Right atrium auricular region (tissue), 2 donors: ENCODE measurements around the gene ZBTB21. TPM values are rescaled to one million over a fixed set of nuclear protein-coding genes. Genes with fewer than 3 reads are reported as not detected.
"Not testable (repeated sequence)": the region's sequence is repeated elsewhere in the genome, so short reads cannot be mapped to it uniquely, and the experiment has no call there.

ENCODE experiments used
- DNase-seq: peaks from one replicate; pipeline ENCODE4 v3.0.0-alpha.2; 2019; ENCODE audit warnings: low spot score
- H3K27ac ChIP-seq, 2 donors: fragments of 200-600 bp; sonication (generic); 1 replicate in 1 of 2; 2 replicates in 1 of 2; pipeline ENCODE4 v1.5.1; 2016 to 2019
- H3K27me3 ChIP-seq, 2 donors: fragments of 200-600 bp; sonication (generic); one replicate each; pipeline versions ENCODE4 v1.5.1 to v1.6.0; 2017 to 2019
- H3K36me3 ChIP-seq: fragments of 200-600 bp; sonication (generic); one replicate; pipeline ENCODE4 v1.5.1; 2016
- H3K4me1 ChIP-seq, 2 donors: fragments of 200-600 bp; sonication (generic); one replicate each; pipeline versions ENCODE4 v1.5.1 to v1.6.0; 2017 to 2019
- H3K4me3 ChIP-seq, 2 donors: fragments of 200-600 bp; sonication (generic); 1 replicate in 1 of 2; 2 replicates in 1 of 2; pipeline ENCODE4 v1.5.1; 2017 to 2019; ENCODE audit warnings: mild to moderate bottlenecking in 1 of 2, moderate library complexity in 1 of 2
- H3K9me3 ChIP-seq, 2 donors: fragments of 200-600 bp; sonication (generic); one replicate each; pipeline ENCODE4 v1.5.1; 2019
- total RNA-seq, 2 donors: library from RNA; depleted of rRNA; stranded (reverse); fragments of >200 nt; gene quantifications; one replicate each; pipeline ENCODE4 v1.1.0, GENCODE V29; 2016
- TF ChIP-seq, protein P1 (sequence below), 2 donors: fragments of 200-600 bp; sonication (generic); IDR thresholded peaks; one replicate each; pipeline ENCODE4 v1.5.1; 2019; ENCODE audit warnings: antibody characterized with exemption in 2 of 2

Gene ZBTB21
- total RNA-seq, 2 donors from 2014 or later = 5.5 to 10.3 TPM

- Histone ChIP-seq H3K27ac (peak within 1 kb of the TSS; percentile 37 to 77), H3K27me3 (no peaks in the 10 kb centered on the region), H3K4me1 (peaks cover 0 to 50% of the 10 kb centered on the region in 2 donors), H3K4me3 (peak within 1 kb of the TSS; percentile 68 to 89), H3K36me3 (no peaks in the 10 kb centered on the region), H3K9me3 (no peaks in the 10 kb centered on the region)
- DNase-seq = peak; percentile 64
- TF ChIP-seq, protein P1, sequence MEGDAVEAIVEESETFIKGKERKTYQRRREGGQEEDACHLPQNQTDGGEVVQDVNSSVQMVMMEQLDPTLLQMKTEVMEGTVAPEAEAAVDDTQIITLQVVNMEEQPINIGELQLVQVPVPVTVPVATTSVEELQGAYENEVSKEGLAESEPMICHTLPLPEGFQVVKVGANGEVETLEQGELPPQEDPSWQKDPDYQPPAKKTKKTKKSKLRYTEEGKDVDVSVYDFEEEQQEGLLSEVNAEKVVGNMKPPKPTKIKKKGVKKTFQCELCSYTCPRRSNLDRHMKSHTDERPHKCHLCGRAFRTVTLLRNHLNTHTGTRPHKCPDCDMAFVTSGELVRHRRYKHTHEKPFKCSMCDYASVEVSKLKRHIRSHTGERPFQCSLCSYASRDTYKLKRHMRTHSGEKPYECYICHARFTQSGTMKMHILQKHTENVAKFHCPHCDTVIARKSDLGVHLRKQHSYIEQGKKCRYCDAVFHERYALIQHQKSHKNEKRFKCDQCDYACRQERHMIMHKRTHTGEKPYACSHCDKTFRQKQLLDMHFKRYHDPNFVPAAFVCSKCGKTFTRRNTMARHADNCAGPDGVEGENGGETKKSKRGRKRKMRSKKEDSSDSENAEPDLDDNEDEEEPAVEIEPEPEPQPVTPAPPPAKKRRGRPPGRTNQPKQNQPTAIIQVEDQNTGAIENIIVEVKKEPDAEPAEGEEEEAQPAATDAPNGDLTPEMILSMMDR (IDR thresholded peaks at IDR 0.05) = no peak
These were observed 56.1 kb downstream of the ZBTB21 start, which contains the start of gene C2CD2 for GRCh38 chr21:41953831-41954653. TSS of gene C2CD2 (minus strand) at chr21:41954018. CDS start at chr21:41953648, 370 bp downstream.

- Histone ChIP-seq H3K4me1 (peaks cover 0 to 53% of the 10 kb centered on the region in 2 donors), H3K36me3 (no peaks in the 10 kb centered on the region), H3K27me3 (no peaks in the 10 kb centered on the region), H3K9me3 (no peaks in the 10 kb centered on the region), H3K27ac (peak overlapping the region; percentile 37 to 77), H3K4me3 (peak overlapping the region; percentile 68 to 89)
- no peak for DNase-seq
- TF ChIP-seq, protein P1 (IDR thresholded peaks at IDR 0.05) = no peak
These were observed 56.8 kb downstream of the ZBTB21 start for GRCh38 chr21:41953249-41953830.

- H3K36me3 ChIP-seq = no peaks in the 10 kb centered on the region
- peak overlapping the region; percentile 68 to 89 for H3K4me3 ChIP-seq
- peaks cover 0 to 53% of the 10 kb centered on the region in 2 donors for H3K4me1 ChIP-seq
- no peaks in the 10 kb centered on the region for H3K27me3 ChIP-seq
- no peaks in the 10 kb centered on the region for H3K9me3 ChIP-seq
- H3K27ac ChIP-seq = peak overlapping the region; percentile 37 to 77
- TF ChIP-seq, protein P1 (IDR thresholded peaks at IDR 0.05) = no peak
- DNase-seq = no peak
These were observed 57.5 kb downstream of the ZBTB21 start for GRCh38 chr21:41952568-41953248.

DNA sequence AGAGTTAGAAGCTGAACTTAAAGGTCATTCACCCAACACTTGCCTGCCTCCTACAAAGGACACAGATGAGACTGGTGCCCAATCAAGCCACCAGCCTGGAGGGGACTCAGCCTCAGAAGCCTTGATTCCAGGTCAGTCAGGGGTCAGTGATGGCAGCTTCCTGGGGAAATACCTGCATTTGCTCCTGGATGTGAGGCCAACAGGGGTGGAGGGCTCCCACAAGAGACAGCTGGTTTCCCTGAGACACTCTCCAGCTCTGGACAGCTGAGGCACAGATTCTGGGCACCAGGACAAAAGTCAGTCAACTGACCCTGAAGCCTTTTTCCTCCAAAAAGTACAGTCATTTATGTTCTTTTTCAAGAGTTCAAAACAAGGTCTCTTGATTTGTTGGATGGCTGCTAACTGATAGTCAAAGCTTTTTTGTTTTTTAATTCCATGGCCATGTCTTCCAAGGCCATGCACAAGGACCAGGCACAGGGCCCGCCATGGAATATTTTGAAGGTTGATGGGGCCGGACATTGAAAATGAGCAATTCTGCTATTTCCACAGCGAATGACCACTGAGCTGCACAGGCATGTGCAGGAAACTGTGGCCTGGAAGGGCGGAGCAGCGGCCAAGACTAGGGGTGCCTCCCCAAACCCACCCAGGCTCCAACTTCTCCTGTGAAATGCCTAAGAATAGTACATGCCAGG is 58.1 kb downstream of the ZBTB21 start:
- Histone ChIP-seq H3K27ac (no peak overlapping the region), H3K9me3 (no peaks in the 10 kb centered on the region), H3K27me3 (no peaks in the 10 kb centered on the region), H3K36me3 (no peaks in the 10 kb centered on the region), H3K4me3 (peak overlapping the region in 1 of 2 donors; percentile 89), H3K4me1 (peaks cover 0 to 51% of the 10 kb centered on the region in 2 donors)
- TF ChIP-seq, protein P1 (IDR thresholded peaks at IDR 0.05) = no peak
- no peak for DNase-seq

DNA sequence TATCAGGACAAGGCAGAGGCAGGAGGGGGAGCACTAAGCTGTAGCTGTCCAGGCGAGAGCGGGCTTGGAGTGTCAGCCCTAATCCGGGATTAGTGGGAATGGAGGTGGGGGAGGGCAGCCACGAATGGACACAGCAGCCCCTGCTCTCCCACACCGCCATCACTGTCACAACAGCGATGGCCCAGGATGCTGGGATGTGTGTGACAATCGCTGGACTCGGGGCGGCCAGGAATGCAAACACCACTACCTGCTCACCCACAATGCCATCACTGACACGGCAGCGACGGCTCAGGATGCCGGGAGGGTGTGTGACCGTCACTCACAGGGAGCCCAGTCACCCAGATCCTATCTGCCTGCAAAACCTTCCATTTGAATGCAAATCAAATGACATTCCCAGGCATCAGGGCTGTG is 59.2 kb downstream of the ZBTB21 start:
- DNase-seq = no peak
- H3K27me3 ChIP-seq = no peaks in the 10 kb centered on the region
- no peak overlapping the region for H3K4me3 ChIP-seq
- TF ChIP-seq, protein P1 (IDR thresholded peaks at IDR 0.05) = no peak
- H3K27ac ChIP-seq = no peak overlapping the region
- no peaks in the 10 kb centered on the region for H3K36me3 ChIP-seq
- H3K9me3 ChIP-seq = no peaks in the 10 kb centered on the region
- peaks cover 0 to 48% of the 10 kb centered on the region in 2 donors for H3K4me1 ChIP-seq

- not testable (repeated sequence) for DNase-seq
- peaks cover 0 to 48% of the 10 kb centered on the region in 2 donors for H3K4me1 ChIP-seq
These were observed 60.5 kb downstream of the ZBTB21 start for GRCh38 chr21:41949631-41950030.

More at GRCh38 chr21:41949631-41950030, 60.5 kb downstream of the ZBTB21 start:
- H3K27me3 ChIP-seq, H3K4me3 ChIP-seq, H3K9me3 ChIP-seq, H3K36me3 ChIP-seq, H3K27ac ChIP-seq: not testable (repeated sequence)
